Measurements from ENCODE around the gene PEAK3.

GRCh38 chr19:2249880-2250765 is 31.9 kb downstream of the PEAK3 start:
- TF ChIP-seq, protein P1, sequence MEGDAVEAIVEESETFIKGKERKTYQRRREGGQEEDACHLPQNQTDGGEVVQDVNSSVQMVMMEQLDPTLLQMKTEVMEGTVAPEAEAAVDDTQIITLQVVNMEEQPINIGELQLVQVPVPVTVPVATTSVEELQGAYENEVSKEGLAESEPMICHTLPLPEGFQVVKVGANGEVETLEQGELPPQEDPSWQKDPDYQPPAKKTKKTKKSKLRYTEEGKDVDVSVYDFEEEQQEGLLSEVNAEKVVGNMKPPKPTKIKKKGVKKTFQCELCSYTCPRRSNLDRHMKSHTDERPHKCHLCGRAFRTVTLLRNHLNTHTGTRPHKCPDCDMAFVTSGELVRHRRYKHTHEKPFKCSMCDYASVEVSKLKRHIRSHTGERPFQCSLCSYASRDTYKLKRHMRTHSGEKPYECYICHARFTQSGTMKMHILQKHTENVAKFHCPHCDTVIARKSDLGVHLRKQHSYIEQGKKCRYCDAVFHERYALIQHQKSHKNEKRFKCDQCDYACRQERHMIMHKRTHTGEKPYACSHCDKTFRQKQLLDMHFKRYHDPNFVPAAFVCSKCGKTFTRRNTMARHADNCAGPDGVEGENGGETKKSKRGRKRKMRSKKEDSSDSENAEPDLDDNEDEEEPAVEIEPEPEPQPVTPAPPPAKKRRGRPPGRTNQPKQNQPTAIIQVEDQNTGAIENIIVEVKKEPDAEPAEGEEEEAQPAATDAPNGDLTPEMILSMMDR (IDR thresholded peaks at IDR 0.05) = no peak
- TF ChIP-seq POLR2AphosphoS5 (IDR thresholded peaks at IDR 0.05; ENCODE audit: insufficient read depth in 1 of 2, low read depth in 1 of 2) = no peak
